Loucy (cell line): ENCODE measurements around the gene DCAF15.

ENCODE experiments used
- H2AFZ ChIP-seq: fragments of 200-600 bp; sonication (generic); 2 replicates; pipeline ENCODE4 v1.6.0; 2016; ENCODE audit warnings: antibody characterized with exemption, mild to moderate bottlenecking, low read length, moderate library complexity
- H3F3A ChIP-seq: fragments of 200-600 bp; 2 replicates; pipeline ENCODE4 v1.6.0; 2016; ENCODE audit warnings: antibody characterized with exemption, low read depth, mild to moderate bottlenecking
- H3K27me3 ChIP-seq: fragments of 200-600 bp; sonication (generic); 2 replicates; pipeline ENCODE4 v1.6.1; 2014; ENCODE audit warnings: low read length, mild to moderate bottlenecking; ENCODE audit not compliant: insufficient read depth, poor library complexity, severe bottlenecking
- H3K36me3 ChIP-seq: fragments of 200-600 bp; sonication (generic); 2 replicates; pipeline ENCODE4 v1.6.1; 2016; ENCODE audit warnings: low read length; ENCODE audit not compliant: insufficient read depth
- H3K4me1 ChIP-seq: fragments of 200-600 bp; sonication (generic); 2 replicates; pipeline ENCODE4 v1.5.1; 2014; ENCODE audit warnings: low read length, mild to moderate bottlenecking; ENCODE audit not compliant: insufficient read depth, poor library complexity, severe bottlenecking
- H3K4me2 ChIP-seq: fragments of 200-600 bp; sonication (generic); 2 replicates; pipeline ENCODE4 v1.6.0; 2014; ENCODE audit warnings: antibody characterized with exemption, low read length, low read depth, mild to moderate bottlenecking; ENCODE audit not compliant: poor library complexity, severe bottlenecking
- H3K4me3 ChIP-seq: fragments of 200-600 bp; sonication (generic); 2 replicates; pipeline ENCODE4 v1.5.1; 2014; ENCODE audit warnings: low read length, mild to moderate bottlenecking, mixed read lengths; ENCODE audit not compliant: poor library complexity, severe bottlenecking
- H3K79me2 ChIP-seq: fragments of 200-600 bp; sonication (generic); 2 replicates; pipeline ENCODE4 v1.6.1; 2014; ENCODE audit warnings: low read length; ENCODE audit not compliant: insufficient read depth
- H3K9ac ChIP-seq: fragments of 200-600 bp; sonication (generic); 2 replicates; pipeline ENCODE4 v1.6.0; 2014; ENCODE audit warnings: mild to moderate bottlenecking, low read depth, low read length, moderate library complexity; ENCODE audit not compliant: poor library complexity, severe bottlenecking
- H3K9me2 ChIP-seq: fragments of 200-600 bp; sonication (generic); replicated peaks from 2 replicates; pipeline ENCODE4 v1.6.1; 2016; ENCODE audit warnings: low read depth, low read length, mixed read lengths
- H3K9me3 ChIP-seq: fragments of 200-600 bp; sonication (generic); 2 replicates; pipeline ENCODE4 v1.6.1; 2014; ENCODE audit warnings: mild to moderate bottlenecking, antibody characterized with exemption, low read length, low read depth; ENCODE audit not compliant: insufficient read depth
- H4K20me1 ChIP-seq: fragments of 200-600 bp; sonication (generic); 2 replicates; pipeline ENCODE4 v1.6.0; 2014; ENCODE audit warnings: antibody characterized with exemption, low read length, mild to moderate bottlenecking; ENCODE audit not compliant: insufficient read depth, poor library complexity, severe bottlenecking
- CTCF ChIP-seq: fragments of 200-600 bp; sonication (generic); conservative IDR thresholded peaks from 2 replicates; pipeline ENCODE4 v1.5.1; 2014; ENCODE audit warnings: mild to moderate bottlenecking, antibody characterized with exemption, low read length
- EZH2phosphoT487 ChIP-seq: fragments of 200-600 bp; IDR thresholded peaks from 2 replicates; pipeline ENCODE4 v1.6.1; 2018; ENCODE audit warnings: antibody characterized with exemption, mild to moderate bottlenecking, moderate library complexity, borderline replicate concordance

DCAF15 gene

GRCh38 chr19:13992025-13992424, 39.7 kb downstream of the DCAF15 start:
- H3K4me1 ChIP-seq, result peaks cover 32% of the 10 kb centered on the region
- H3K4me2 ChIP-seq, result no peak overlapping the region
- peaks cover 13% of the 10 kb centered on the region; the same call in 1 of the 2 replicates for H3K36me3 ChIP-seq
- no peak overlapping the region for H2AFZ ChIP-seq
- no peaks in the 10 kb centered on the region for H3K9me2 ChIP-seq
- H3K27me3 ChIP-seq, result no peaks in the 10 kb centered on the region
- no peak overlapping the region for H3K4me3 ChIP-seq
- H3F3A ChIP-seq, result peaks cover 2% of the 10 kb centered on the region; the same call in 1 of the 2 replicates
- TF ChIP-seq CTCF (no peak), EZH2phosphoT487 (no peak)
- peaks cover 11% of the 10 kb centered on the region; the same call in 1 of the 2 replicates for H3K79me2 ChIP-seq
- H4K20me1 ChIP-seq, result no peaks in the 10 kb centered on the region
- no peak overlapping the region for H3K9ac ChIP-seq
- no peaks in the 10 kb centered on the region for H3K9me3 ChIP-seq

DNA sequence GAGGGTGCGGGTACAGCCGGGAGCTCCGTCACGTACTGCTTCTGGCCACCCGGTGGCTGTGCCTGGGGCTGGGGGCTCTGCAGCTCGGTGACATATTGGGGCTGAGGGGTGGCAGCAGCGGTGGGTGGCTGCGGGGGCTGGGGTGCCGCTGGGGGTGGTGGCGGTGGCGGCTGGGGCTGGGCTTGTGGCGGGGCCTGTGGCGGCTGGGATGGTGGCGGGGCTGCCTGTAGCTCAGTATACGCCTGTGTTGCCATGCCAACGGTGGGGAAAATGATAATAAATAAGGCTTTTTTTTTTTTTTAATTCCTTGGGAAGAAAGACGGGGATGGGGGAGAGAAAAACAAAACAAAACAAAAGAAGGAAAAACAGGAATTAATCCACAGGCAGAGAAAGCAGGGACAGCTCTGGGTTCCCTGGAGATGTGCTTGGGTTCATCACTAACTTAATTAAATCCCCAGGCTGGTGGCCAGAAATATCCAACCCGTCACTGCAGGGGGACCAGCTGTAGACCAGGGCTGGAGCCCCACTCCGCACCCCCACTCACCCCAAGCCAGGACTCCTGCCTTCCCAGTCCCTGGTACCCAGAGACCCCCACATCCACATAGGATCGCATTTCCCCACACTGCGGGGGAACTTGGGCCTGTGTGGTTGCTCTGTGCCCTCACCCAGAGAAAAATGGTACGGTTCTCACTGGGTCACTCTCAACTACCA, 41.4 kb downstream of the DCAF15 start:
- Histone ChIP-seq H3K27me3 (no peaks in the 10 kb centered on the region), H3K4me2 (no peak overlapping the region), H2AFZ (no peak overlapping the region), H3K4me3 (no peak overlapping the region), H3K36me3 (peaks cover 15% of the 10 kb centered on the region; the same call in 1 of the 2 replicates), H3K9me3 (peaks cover 5% of the 10 kb centered on the region; the same call in 1 of the 2 replicates), H3K79me2 (peaks cover 18% of the 10 kb centered on the region), H3K9ac (no peak overlapping the region), H3K9me2 (no peaks in the 10 kb centered on the region), H3F3A (no peaks in the 10 kb centered on the region), H4K20me1 (no peaks in the 10 kb centered on the region), H3K4me1 (peaks cover 15% of the 10 kb centered on the region)
- TF ChIP-seq CTCF (no peak), EZH2phosphoT487 (no peak)

- TF ChIP-seq EZH2phosphoT487 (no peak), CTCF (no peak)
- peaks cover 20% of the 10 kb centered on the region for H3K36me3 ChIP-seq
- H3K9me2 ChIP-seq, result no peaks in the 10 kb centered on the region
- H3K27me3 ChIP-seq, result no peaks in the 10 kb centered on the region
- no peaks in the 10 kb centered on the region for H3F3A ChIP-seq
- H3K4me2 ChIP-seq, result no peak overlapping the region
- no peaks in the 10 kb centered on the region for H4K20me1 ChIP-seq
- H3K4me3 ChIP-seq, result no peak overlapping the region
- H3K9me3 ChIP-seq, result peaks cover 13% of the 10 kb centered on the region; the same call in 1 of the 2 replicates
- H3K9ac ChIP-seq, result no peak overlapping the region
- H3K4me1 ChIP-seq, result peaks cover under 1% of the 10 kb centered on the region
- peaks cover 30% of the 10 kb centered on the region for H3K79me2 ChIP-seq
- H2AFZ ChIP-seq, result no peak overlapping the region
Observed at GRCh38 chr19:13995017-13995728, 42.9 kb downstream of the DCAF15 start.
